ENCODE results near the gene MIA3.

- TF ChIP-seq CTCF (IDR thresholded peaks at IDR 0.05) (no peak), POLR2A (IDR thresholded peaks at IDR 0.05) (no peak), EP300 (IDR thresholded peaks at IDR 0.05) (no peak)
Observed at GRCh38 chr1:222624214-222624613, 6.3 kb downstream of the MIA3 start.
